Esophagus muscularis mucosa (tissue), 4 donors: ENCODE measurements around the gene LTBP4. TPM values are rescaled to one million over a fixed set of nuclear protein-coding genes. Genes with fewer than 3 reads are reported as not detected.

Experiments used
- DNase-seq: peaks from one replicate; pipeline ENCODE4 v3.0.0-alpha.2; 2017; ENCODE audit errors: extremely low spot score
- H3K27ac ChIP-seq, 4 donors: fragments of 200-600 bp; sonication (generic); replicated peaks in 1 of 4; 1 replicate in 3 of 4; 2 replicates in 1 of 4; pipeline ENCODE4 v1.5.1; 2016 to 2019; ENCODE audit warnings: mild to moderate bottlenecking in 1 of 4
- H3K27me3 ChIP-seq, 4 donors: fragments of 200-600 bp; sonication (generic); one replicate each; pipeline versions ENCODE4 v1.5.1 to v1.6.0; 2016 to 2019
- H3K36me3 ChIP-seq, 4 donors: fragments of 200-600 bp; sonication (generic); one replicate each; pipeline ENCODE4 v1.5.1; 2016 to 2019
- H3K4me1 ChIP-seq, 4 donors: fragments of 200-600 bp; sonication (generic); one replicate each; pipeline ENCODE4 v1.5.1; 2016 to 2019
- H3K4me3 ChIP-seq, 4 donors: fragments of 200-600 bp; sonication (generic); 1 replicate in 2 of 4; 2 replicates in 2 of 4; pipeline ENCODE4 v1.5.1; 2016 to 2019; ENCODE audit warnings: mild to moderate bottlenecking in 4 of 4, moderate library complexity in 1 of 4
- H3K9me3 ChIP-seq, 4 donors: fragments of 200-600 bp; sonication (generic); 1 replicate in 3 of 4; 2 replicates in 1 of 4; pipeline ENCODE4 v1.5.1; 2016 to 2019
- CTCF ChIP-seq, 3 experiments: fragments of 200-600 bp in 2 of 3; fragments of 450-650 bp in 1 of 3; sonication (generic) in 2 of 3; IDR thresholded peaks; one replicate each; pipeline ENCODE4 v1.5.1; 2017 to 2019; ENCODE audit warnings: antibody characterized with exemption in 3 of 3, mild to moderate bottlenecking in 2 of 3, moderate library complexity in 1 of 3
- EP300 ChIP-seq: sonication (generic); formaldehyde crosslinking; IDR thresholded peaks from one replicate; pipeline ENCODE4 v1.6.1; 2017; ENCODE audit warnings: antibody characterized with exemption
- POLR2A ChIP-seq: fragments of 450-650 bp; IDR thresholded peaks from one replicate; pipeline ENCODE4 v1.6.1; 2017; ENCODE audit warnings: antibody characterized with exemption, moderate library complexity, mild to moderate bottlenecking, low read depth
- POLR2AphosphoS5 ChIP-seq, 2 donors: sonication (generic); formaldehyde crosslinking; IDR thresholded peaks; one replicate each; pipeline ENCODE4 v1.6.1; 2017; ENCODE audit warnings: antibody characterized with exemption in 2 of 2
- WGBS: methylation state at CpG from one replicate; pipeline ENCODE4 v1.1.5; 2018; 5-methylcytosine and 5-hydroxymethylcytosine counted together
- intact Hi-C: fragments of 100-400 bp; cut with DNase I; formaldehyde crosslinking; loops from one replicate; pipeline ENCODE4 v1.15.1; 2023
- total RNA-seq, 4 donors: library from RNA; depleted of rRNA; stranded (reverse); fragments of >200 nt; gene quantifications; one replicate each; pipeline versions ENCODE4 v1.1.0 to v1.2.1, GENCODE V29; 2016

LTBP4 gene
- total RNA-seq, 4 donors from 2014 or later: 358 to 430 (median 397) TPM

DNA sequence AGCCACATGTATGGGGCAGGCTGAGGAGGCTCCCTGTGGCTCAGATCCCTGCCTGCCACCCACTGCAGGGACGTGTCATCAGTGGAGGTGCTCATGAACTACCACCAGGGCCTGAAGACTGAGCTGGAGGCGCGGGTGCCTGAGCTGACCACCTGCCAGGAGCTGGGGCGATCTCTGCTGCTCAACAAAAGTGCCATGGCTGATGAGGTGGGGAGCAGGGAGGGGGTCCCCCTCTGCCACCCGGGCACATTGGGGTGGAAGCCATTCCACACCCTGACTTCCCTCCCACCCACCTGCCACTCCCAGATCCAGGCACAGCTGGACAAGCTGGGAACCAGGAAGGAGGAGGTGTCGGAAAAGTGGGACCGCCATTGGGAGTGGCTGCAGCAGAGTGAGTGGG, 35.8 kb upstream of the LTBP4 start:
- 85% methylated on average over 5 of the region's 7 CpGs for WGBS
- H3K27ac ChIP-seq: no peak overlapping the region
- intact Hi-C loops: no loop called here
- peaks cover 5 to 60% (median 32%) of the 10 kb centered on the region in 4 donors for H3K27me3 ChIP-seq
- DNase-seq: no peak
- peaks cover 13 to 21% (median 20%) of the 10 kb centered on the region in 4 donors for H3K4me1 ChIP-seq
- no peaks in the 10 kb centered on the region for H3K9me3 ChIP-seq
- no peak overlapping the region for H3K4me3 ChIP-seq
- no peak for TF ChIP-seq EP300
- H3K36me3 ChIP-seq: peaks cover 0 to 4% (median 1%) of the 10 kb centered on the region in 4 donors

GRCh38 chr19:40565910-40566495, 35.2 kb upstream of the LTBP4 start:
- WGBS: 78% methylated on average over 7 of the region's 14 CpGs
- Histone ChIP-seq H3K9me3 (no peaks in the 10 kb centered on the region), H3K4me1 (peaks cover 13 to 27% (median 23%) of the 10 kb centered on the region in 4 donors), H3K4me3 (no peak overlapping the region), H3K27ac (no peak overlapping the region), H3K36me3 (no peaks in the 10 kb centered on the region), H3K27me3 (peaks cover 5 to 58% (median 32%) of the 10 kb centered on the region in 4 donors)
- intact Hi-C loops: no loop called here
- TF ChIP-seq CTCF (IDR thresholded peaks at IDR 0.05): no peak
- TF ChIP-seq POLR2AphosphoS5 (IDR thresholded peaks at IDR 0.05): no peak
- no peak for TF ChIP-seq POLR2A
- TF ChIP-seq EP300: no peak
- DNase-seq: no peak

GRCh38 chr19:40567040-40567749, 34.0 kb upstream of the LTBP4 start:
- Histone ChIP-seq H3K4me3 (peak overlapping the region; percentile 37 to 56 (median 39)), H3K4me1 (peaks cover 13 to 29% (median 26%) of the 10 kb centered on the region in 4 donors), H3K27ac (no peak overlapping the region), H3K36me3 (no peaks in the 10 kb centered on the region), H3K9me3 (no peaks in the 10 kb centered on the region), H3K27me3 (peaks cover 5 to 58% (median 32%) of the 10 kb centered on the region in 4 donors)
- 56% methylated on average over 10 of the region's 20 CpGs for WGBS
- DNase-seq: no peak
- intact Hi-C loops: no loop called here
- no peak for TF ChIP-seq CTCF (IDR thresholded peaks at IDR 0.05)
- no peak for TF ChIP-seq POLR2A
- no peak for TF ChIP-seq POLR2AphosphoS5 (IDR thresholded peaks at IDR 0.05)
- TF ChIP-seq EP300: no peak

DNA sequence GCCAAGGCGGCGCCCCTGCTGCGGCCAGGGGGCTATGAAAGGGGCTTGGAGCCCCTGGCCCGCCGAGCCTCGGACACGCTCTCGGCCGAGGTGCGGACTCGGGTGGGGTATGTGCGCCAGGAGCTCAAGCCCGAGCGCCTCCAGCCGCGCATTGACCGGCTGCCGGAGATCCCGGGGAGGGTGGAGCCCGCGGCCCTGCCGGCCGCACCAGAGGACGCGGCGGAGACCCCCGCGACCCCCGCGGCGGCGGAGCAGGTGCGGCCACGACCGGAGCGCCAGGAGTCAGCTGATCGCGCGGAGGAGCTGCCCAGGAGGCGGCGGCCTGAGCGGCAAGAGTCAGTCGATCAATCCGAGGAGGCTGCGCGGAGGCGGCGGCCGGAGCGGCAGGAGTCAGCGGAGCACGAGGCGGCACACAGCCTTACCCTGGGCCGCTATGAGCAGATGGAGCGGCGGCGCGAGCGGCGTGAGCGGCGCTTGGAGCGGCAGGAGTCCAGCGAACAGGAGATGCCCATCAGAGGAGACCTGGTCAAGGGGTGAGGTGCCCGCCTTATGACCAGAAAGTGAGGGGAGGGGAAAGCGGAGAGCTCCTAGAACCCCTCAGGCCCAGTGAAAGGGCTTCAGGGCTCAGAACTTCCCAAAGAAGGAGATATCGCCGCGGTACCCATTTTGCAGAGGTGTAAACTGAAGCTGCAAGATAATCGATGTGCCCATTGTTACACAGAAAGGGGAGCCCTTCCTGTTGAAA, 33.2 kb upstream of the LTBP4 start:
- TF ChIP-seq EP300: no peak
- TF ChIP-seq POLR2AphosphoS5 (IDR thresholded peaks at IDR 0.05): no peak
- TF ChIP-seq POLR2A: no peak
- no peak for TF ChIP-seq CTCF (IDR thresholded peaks at IDR 0.05)
- intact Hi-C loops: no loop called here
- H3K27ac ChIP-seq: no peak overlapping the region
- H3K4me1 ChIP-seq: peaks cover 13 to 29% (median 26%) of the 10 kb centered on the region in 4 donors
- H3K4me3 ChIP-seq: peak overlapping the region; percentile 37 to 56 (median 39)
- H3K9me3 ChIP-seq: no peaks in the 10 kb centered on the region
- H3K27me3 ChIP-seq: peaks cover 5 to 58% (median 32%) of the 10 kb centered on the region in 4 donors
- DNase-seq: no peak
- no peaks in the 10 kb centered on the region for H3K36me3 ChIP-seq
- 7% methylated on average over 48 of the region's 70 CpGs for WGBS
